WI38 (cell line): ENCODE measurements around the gene PGS1.
A peak's percentile ranks its signal among the peaks of the same experiment; 100 is the strongest.

Source experiments
- H3K4me3 ChIP-seq: 2 replicates; pipeline ENCODE4 v1.5.1; 2011; ENCODE audit warnings: low read depth, mild to moderate bottlenecking, control low read depth, low read length
- CTCF ChIP-seq: IDR thresholded peaks from 2 replicates; pipeline ENCODE4 v1.5.1; 2012; ENCODE audit warnings: low read depth, mild to moderate bottlenecking, control low read depth, low read length

Gene PGS1

GRCh38 chr17:78383725-78384471, 5.4 kb downstream of the PGS1 start:
- TF ChIP-seq CTCF, result no peak
- no peak overlapping the region; the same call in 1 of the 2 replicates for H3K4me3 ChIP-seq

- TF ChIP-seq CTCF, result no peak
- H3K4me3 ChIP-seq, result peak overlapping the region; percentile 9; the same call in 1 of the 2 replicates
Measured at GRCh38 chr17:78384479-78385175, 6.2 kb downstream of the PGS1 start.

- H3K4me3 ChIP-seq, result no peak overlapping the region
Measured at GRCh38 chr17:78387977-78388941, 9.8 kb downstream of the PGS1 start.

GRCh38 chr17:78390241-78391050, 12.0 kb downstream of the PGS1 start:
- no peak for TF ChIP-seq CTCF
- H3K4me3 ChIP-seq, result no peak overlapping the region

More at GRCh38 chr17:78387977-78388941, 9.8 kb downstream of the PGS1 start:
- TF ChIP-seq CTCF, result no peak

- H3K4me3 ChIP-seq, result no peak overlapping the region
- TF ChIP-seq CTCF, result no peak
Measured at GRCh38 chr17:78391051-78391431, 12.6 kb downstream of the PGS1 start.

- H3K4me3 ChIP-seq, result no peak overlapping the region
- no peak for TF ChIP-seq CTCF
Measured at GRCh38 chr17:78391843-78392242, 13.4 kb downstream of the PGS1 start.
